ENCODE results near the gene ZNF584. TPM values are rescaled to one million over a fixed set of nuclear protein-coding genes. Genes with fewer than 3 reads are reported as not detected.

ZNF584 gene
- total RNA-seq, 1 donor from 2014 or later, result 5.8 TPM

DNA sequence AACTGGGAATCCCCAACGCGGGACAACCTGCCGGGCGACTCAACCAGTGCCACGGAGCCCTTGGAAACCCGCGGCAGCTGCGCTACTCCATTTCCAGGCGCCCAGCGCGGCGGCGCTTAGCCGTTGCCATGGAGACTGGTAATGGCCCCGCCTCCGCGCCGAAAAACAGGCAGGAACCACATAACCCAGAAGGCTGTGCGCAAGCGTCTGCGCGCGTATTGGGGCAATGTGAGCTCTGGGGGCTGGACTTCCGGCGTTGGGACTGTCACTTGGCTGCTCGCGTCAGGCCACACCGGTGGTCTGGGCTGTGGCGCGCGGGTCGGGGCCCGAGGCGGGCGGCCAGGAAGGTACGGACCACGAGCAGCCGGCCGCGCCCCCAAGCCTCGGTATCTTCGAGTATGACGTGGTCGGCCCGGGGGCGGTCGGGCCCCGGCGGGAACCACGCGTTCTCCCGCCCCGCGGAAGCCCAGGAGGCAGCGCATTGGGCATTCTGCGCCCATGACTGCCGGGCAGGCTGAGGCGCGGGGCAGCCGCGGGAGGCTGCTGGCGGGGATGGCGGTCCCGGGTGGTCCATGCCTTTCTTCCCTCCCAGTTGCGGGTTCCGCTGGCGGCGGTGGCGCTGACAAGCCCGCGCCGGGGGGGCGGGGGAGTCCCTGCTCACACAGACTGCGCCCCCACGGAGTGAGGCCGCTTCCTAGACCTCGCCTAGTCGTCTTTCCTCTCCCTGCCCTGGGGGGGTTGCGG, 43.1 kb downstream of the ZNF584 start, which contains the start of gene ZNF324B:
ZNF324B (plus strand) TSS at position 265 of the 744 bp plus-strand sequence. CDS start 2,080 bp downstream, outside the sequence.
- DNase-seq (ENCODE audit: low spot score), result peak; percentile 97
- ATAC-seq, result peak; percentile 98

DNA sequence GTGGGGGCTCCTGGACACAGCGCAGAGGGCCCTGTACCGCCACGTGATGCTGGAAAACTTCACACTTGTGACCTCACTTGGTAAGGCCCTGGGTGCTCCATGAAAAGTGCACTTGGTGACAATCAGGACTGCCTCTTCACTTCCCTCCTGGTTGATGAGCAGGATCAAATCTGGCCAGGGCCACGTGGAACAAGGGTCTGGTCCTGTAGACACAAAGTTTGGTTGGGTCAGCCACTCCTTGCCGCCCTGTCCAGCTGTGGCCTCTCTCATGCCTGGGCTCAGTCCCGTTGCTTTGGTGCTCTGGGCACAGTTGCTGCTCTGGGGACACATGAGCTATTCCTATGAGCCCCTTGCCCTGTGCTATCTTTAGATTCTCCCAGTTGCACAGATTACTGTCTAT, 45.3 kb downstream of the ZNF584 start:
- no peak for ATAC-seq

DNA sequence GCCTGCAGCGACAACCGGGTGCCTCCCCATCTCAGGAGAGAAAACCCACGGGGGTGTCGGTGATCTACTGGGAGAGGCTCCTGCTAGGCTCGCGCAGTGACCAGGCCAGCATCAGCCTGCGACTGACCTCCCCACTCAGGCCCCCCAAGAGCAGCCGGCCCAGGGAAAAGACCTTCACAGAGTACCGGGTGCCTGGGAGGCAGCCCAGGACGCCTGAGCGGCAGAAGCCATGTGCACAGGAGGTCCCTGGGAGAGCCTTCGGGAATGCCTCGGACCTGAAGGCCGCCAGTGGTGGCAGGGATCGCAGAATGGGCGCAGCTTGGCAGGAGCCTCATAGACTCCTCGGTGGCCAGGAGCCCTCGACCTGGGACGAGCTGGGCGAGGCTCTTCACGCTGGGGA, 46.9 kb downstream of the ZNF584 start:
- no peak for DNase-seq (ENCODE audit: low spot score)
- no peak for ATAC-seq

More for the DNA sequence above, 45.3 kb downstream of the ZNF584 start:
- no peak for DNase-seq (ENCODE audit: low spot score)

DNA sequence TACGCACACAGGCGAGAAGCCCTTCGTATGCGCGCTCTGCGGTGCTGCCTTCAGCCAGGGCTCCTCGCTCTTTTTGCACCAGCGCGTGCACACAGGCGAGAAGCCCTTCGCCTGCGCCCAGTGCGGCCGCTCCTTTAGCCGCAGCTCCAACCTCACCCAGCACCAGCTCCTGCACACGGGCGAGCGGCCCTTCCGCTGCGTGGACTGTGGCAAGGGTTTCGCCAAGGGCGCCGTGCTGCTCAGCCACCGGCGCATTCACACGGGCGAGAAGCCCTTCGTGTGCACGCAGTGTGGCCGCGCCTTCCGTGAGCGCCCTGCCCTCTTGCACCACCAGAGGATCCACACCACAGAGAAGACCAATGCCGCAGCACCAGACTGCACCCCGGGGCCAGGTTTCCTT, 47.7 kb downstream of the ZNF584 start:
- ATAC-seq (no peak), DNase-seq (ENCODE audit: low spot score) (no peak)

DNA sequence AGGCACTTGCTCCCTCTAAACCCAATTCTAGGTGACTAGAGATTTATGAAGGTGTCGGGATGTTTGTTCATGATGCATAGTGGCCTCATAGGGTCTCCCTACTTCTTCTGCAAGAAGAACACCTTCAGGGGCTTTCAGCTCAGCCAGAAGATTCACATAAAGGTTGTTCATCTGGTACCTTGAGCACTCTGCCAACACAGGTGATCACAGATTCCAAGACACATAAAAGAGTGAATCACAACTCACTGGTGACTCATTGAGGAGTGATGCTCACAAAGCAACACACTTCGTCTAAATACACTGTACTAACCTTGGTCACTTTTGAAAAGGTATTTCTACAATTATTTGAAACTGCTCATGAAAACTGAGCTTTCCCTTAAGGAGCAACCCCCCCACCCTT, 51.6 kb downstream of the ZNF584 start:
- ATAC-seq (no peak), DNase-seq (ENCODE audit: low spot score) (no peak)

DNA sequence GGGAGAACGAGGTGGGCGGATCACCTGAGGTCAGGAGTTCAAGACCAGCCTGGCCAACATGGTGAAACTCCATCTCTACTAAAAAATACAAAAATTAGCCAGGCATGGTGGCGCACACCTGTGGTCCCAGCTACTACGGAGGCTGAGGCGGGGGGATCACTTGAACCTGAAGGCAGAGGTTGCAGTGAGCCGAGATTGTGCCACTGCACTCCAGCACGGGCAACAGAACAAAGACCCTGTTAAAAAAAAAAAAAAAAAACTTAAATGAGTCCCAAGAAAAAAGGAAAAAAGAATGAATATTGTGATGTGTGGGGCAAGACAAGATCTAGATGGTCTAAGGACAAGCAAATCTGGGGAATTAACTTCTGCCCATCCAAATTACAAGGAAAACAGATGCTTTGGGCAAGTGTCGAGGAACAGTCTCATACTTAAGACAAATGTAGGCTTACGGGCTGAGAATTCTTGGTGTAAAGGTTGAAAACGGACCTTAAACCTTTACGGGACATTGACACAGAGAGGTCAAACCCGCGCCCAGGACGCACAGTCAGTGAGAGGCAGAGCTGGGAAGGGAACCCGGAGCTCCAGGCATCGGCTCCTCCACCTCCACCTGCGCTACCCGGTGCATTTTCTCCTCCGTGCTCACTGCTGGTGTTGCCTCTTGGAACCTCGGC, 57.8 kb downstream of the ZNF584 start:
- ATAC-seq (peak; percentile 47), DNase-seq (ENCODE audit: low spot score) (no peak)

DNA sequence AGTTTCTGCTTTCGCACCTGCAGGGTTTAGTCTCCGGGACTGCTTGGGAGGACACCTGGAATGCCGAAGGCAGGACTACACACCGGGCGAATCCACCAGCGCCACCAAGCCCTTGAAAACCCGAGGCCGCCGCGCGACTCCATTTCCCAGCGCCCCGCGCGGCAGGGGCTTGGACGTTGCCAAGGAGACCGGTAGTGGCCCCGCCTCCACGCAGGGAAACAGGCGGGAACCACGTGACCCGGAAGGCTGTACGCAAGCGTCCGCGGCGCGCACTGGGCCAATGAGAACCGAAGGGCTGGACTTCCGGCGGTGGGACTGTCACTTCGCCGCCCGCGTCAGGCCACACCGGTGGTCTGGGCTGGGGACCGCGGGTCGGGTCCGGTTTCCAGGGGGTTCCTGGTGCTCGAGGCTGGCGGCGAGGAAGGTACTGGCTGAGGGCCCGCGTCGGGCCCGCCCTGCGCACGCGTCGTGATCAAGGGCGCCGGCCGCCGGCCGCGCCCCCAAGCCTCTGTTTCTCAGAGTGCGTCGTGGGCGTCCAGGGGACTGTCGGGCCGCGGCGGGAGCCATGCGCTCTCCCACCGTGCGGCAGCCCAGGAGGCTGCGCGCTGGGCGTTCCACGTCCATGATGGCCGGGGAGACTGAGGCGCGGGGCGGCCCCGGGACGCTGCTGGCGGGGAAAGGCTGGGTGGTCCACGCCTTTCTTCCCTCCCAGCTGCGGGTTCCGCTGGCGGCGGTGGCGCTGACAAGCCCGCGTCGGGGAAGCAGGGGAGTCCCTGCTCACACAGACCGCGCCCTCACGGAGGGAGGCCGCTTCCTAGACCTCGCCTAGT, 58.5 kb downstream of the ZNF584 start, which contains the start of gene ZNF324:
ZNF324 (plus strand) TSS at position 321 of the 830 bp plus-strand sequence. CDS start 2,106 bp downstream, outside the sequence.
- DNase-seq (ENCODE audit: low spot score), result peak; percentile 99
- peak; percentile 89 for ATAC-seq

Other genes with a start within 250 kb of the ZNF584 start
- gene ZNF274, start 225.6 kb upstream of the ZNF584 start, total RNA-seq, result 13.7 TPM
- 10.0 TPM for gene ZNF544, start 179.7 kb upstream of the ZNF584 start, total RNA-seq
- gene ZNF8, start 129.7 kb upstream of the ZNF584 start, total RNA-seq, result 1.8 TPM
- gene ERVK3-1, start 103.3 kb upstream of the ZNF584 start, total RNA-seq, result 14.3 TPM
- 2.4 TPM for gene ZSCAN22, start 81.7 kb upstream of the ZNF584 start, total RNA-seq
- 1,433 TPM for gene A1BG, start 55.2 kb upstream of the ZNF584 start, total RNA-seq
- 2.4 TPM for gene ZNF497, start 45.9 kb upstream of the ZNF584 start, total RNA-seq
- 2.9 TPM for gene ZNF837, start 27.6 kb upstream of the ZNF584 start, total RNA-seq
- gene RPS5, start 21.4 kb upstream of the ZNF584 start, total RNA-seq, result 311 TPM
- not detected for gene RNF225, start 13.0 kb upstream of the ZNF584 start, total RNA-seq
- 1.9 TPM for gene ZNF132, start 31.5 kb downstream of the ZNF584 start, total RNA-seq
- gene ZNF324B, start 43.0 kb downstream of the ZNF584 start, total RNA-seq, result 4.6 TPM
- 2.7 TPM for gene ZNF324, start 58.4 kb downstream of the ZNF584 start, total RNA-seq
- gene ZNF446, start 67.7 kb downstream of the ZNF584 start, total RNA-seq, result 2.4 TPM
- gene SLC27A5, start 103.3 kb downstream of the ZNF584 start, total RNA-seq, result 736 TPM
- 5.0 TPM for gene ZBTB45, start 111.2 kb downstream of the ZNF584 start, total RNA-seq
- gene TRIM28, start 135.4 kb downstream of the ZNF584 start, total RNA-seq, result 84.0 TPM
- gene CHMP2A, start 146.5 kb downstream of the ZNF584 start, total RNA-seq, result 73.4 TPM
- gene UBE2M, start 150.0 kb downstream of the ZNF584 start, total RNA-seq, result 20.5 TPM
- gene MZF1, start 164.7 kb downstream of the ZNF584 start, total RNA-seq, result 15.2 TPM